Measurements from ENCODE around the gene SCARB2. TPM values are rescaled to one million over a fixed set of nuclear protein-coding genes. Genes with fewer than 3 reads are reported as not detected.

SCARB2 gene
- total RNA-seq, 6 experiments from 2014 or later, result 102 to 133 (median 125) TPM

Other genes starting within 250 kb of the SCARB2 start
- gene SDAD1, start 222.9 kb downstream of the SCARB2 start, total RNA-seq, result 10 to 100 TPM; 11.6 to 21.3 (median 17.2) TPM
- 1 to 10 TPM in 4 of 6 experiments, under 1 TPM in 1, not detected in 1; 0.73 to 3.6 (median 2.6) TPM for gene CXCL9, start 206.3 kb downstream of the SCARB2 start, total RNA-seq
- 1 to 10 TPM in 4 of 6 experiments, under 1 TPM in 1, not detected in 1; 0.42 to 7.0 (median 5.4) TPM for gene CXCL10, start 190.3 kb downstream of the SCARB2 start, total RNA-seq
- under 1 TPM in 2 of 6 experiments, not detected in 4; 0.20 to 0.35 TPM for gene CXCL11, start 177.8 kb downstream of the SCARB2 start, total RNA-seq
- gene ART3, start 139.1 kb downstream of the SCARB2 start, total RNA-seq, result not detected
- 10 to 100 TPM; 13.3 to 18.9 (median 14.4) TPM for gene NUP54, start 65.4 kb downstream of the SCARB2 start, total RNA-seq
- gene FAM47E, start 37.9 kb upstream of the SCARB2 start, total RNA-seq, result 1 to 10 TPM; 1.2 to 5.0 (median 2.9) TPM
- 10 to 100 TPM; 16.3 to 53.5 (median 37.6) TPM for gene STBD1, start 92.9 kb upstream of the SCARB2 start, total RNA-seq
- gene CCDC158, start 207.3 kb upstream of the SCARB2 start, total RNA-seq, result 1 to 10 TPM in 4 of 6 experiments, under 1 TPM in 2; 0.51 to 2.9 (median 1.3) TPM
- 10 to 100 TPM; 15.2 to 35.8 (median 29.9) TPM for gene SHROOM3, start 221.4 kb upstream of the SCARB2 start, total RNA-seq

All from right lobe of liver (tissue), 5 donors.